Inferior parietal cortex (tissue), 1 donor: Measurements from ENCODE around the gene NDUFB11.
A peak's percentile ranks its signal among the peaks of the same experiment; 100 is the strongest.

Source experiments
- DNase-seq: peaks from one replicate; pipeline ENCODE4 v3.0.0-alpha.2; 2016; ENCODE audit errors: extremely low spot score

NDUFB11 gene

GRCh38 chrX:47144626-47145394 is at the start of gene NDUFB11, which contains the start of gene RBM10:
Gene NDUFB11 (minus strand): TSS chrX:47144702. CDS start chrX:47144679, 23 bp downstream.
Gene RBM10 (plus strand): TSS chrX:47145221. CDS start chrX:47147482, 2,261 bp downstream.
- peak; percentile 84 for DNase-seq

- peak; percentile 95 for DNase-seq
Measured at GRCh38 chrX:47193475-47194193, 49.1 kb upstream of the NDUFB11 start, which contains the start of gene UBA1. Gene UBA1 (plus strand): TSS chrX:47193829. CDS start chrX:47198803, 4,974 bp downstream.

- DNase-seq, result no peak
Measured at GRCh38 chrX:47191806-47192401, 47.4 kb upstream of the NDUFB11 start.

- DNase-seq, result no peak
Measured at GRCh38 chrX:47191331-47191730, 46.8 kb upstream of the NDUFB11 start.

- peak; percentile 82 for DNase-seq
Measured at GRCh38 chrX:47190445-47191269, 46.2 kb upstream of the NDUFB11 start.

- DNase-seq, result no peak
Measured at GRCh38 chrX:47189906-47190305, 45.4 kb upstream of the NDUFB11 start.

GRCh38 chrX:47187106-47187677 is 42.7 kb upstream of the NDUFB11 start:
- DNase-seq, result no peak

- no peak for DNase-seq
Measured at GRCh38 chrX:47186096-47186740, 41.7 kb upstream of the NDUFB11 start.

GRCh38 chrX:47185241-47185640 is 40.7 kb upstream of the NDUFB11 start:
- no peak for DNase-seq

GRCh38 chrX:47184486-47184885 is 40.0 kb upstream of the NDUFB11 start:
- DNase-seq, result no peak

GRCh38 chrX:47182106-47182700 is 37.7 kb upstream of the NDUFB11 start:
- no peak for DNase-seq

GRCh38 chrX:47181301-47181700 is 36.8 kb upstream of the NDUFB11 start:
- DNase-seq, result no peak

GRCh38 chrX:47180346-47180745 is 35.8 kb upstream of the NDUFB11 start:
- DNase-seq, result no peak

- DNase-seq, result no peak
Measured at GRCh38 chrX:47179928-47180255, 35.4 kb upstream of the NDUFB11 start.

GRCh38 chrX:47179221-47179927 is 34.9 kb upstream of the NDUFB11 start:
- DNase-seq, result peak; percentile 31

GRCh38 chrX:47178337-47178736 is 33.8 kb upstream of the NDUFB11 start:
- no peak for DNase-seq

GRCh38 chrX:47177079-47177478 is 32.6 kb upstream of the NDUFB11 start:
- DNase-seq, result no peak

GRCh38 chrX:47176101-47176740 is 31.7 kb upstream of the NDUFB11 start:
- DNase-seq, result no peak

GRCh38 chrX:47175588-47175980 is 31.1 kb upstream of the NDUFB11 start:
- no peak for DNase-seq
